CD4-positive, alpha-beta T cell treated with Interleukin-4 for 4 hours (primary cell): ENCODE results near the gene CNOT1.

Experiments
- DNase-seq: peaks from one replicate; pipeline ENCODE4 v3.0.0-alpha.2; 2020

The CNOT1 gene

GRCh38 chr16:58515871-58516767 lies 113.5 kb downstream of the CNOT1 start:
- peak; percentile 22 for DNase-seq

DNA sequence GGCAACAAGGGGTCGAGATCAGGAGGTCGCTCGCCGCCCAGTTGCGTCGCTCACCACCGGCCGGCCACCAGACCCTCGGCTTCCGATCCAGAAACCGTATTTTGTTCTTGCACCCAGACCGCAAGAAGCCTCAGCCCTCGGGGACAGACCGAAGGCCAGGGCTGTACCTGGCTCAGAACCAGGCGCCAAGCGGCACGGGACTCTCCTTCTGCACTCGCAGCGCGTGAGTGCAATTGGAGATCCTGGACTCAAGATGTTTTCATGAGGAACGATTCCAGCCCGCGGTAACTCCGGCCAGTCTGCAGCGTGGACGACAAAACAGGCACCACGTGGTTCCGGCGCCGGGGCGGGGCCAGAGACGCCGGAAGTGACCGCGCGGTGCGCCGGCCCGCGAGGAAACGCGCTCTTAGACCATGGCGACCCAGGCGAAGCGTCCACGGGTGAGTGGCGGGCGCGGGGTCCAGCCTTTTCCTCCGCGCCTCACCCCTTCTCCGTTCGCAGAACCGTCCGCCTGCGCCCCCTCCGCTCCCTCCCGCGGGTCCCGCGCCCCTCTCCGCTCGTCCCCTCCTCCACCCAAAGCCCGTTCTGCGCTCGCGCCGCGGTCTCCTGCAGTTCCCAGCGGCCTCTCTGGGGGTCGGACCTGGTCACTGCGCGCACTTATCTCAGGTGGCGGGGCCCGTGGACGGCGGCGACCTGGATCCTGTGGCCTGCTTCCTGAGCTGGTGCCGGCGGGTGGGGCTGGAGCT lies 114.3 kb downstream of the CNOT1 start, which contains the start of gene SETD6:
SETD6 (plus strand) TSS at position 393 of the 746 bp plus-strand sequence; CDS start at position 414, 21 bp downstream.
- DNase-seq, result peak; percentile 58

DNA sequence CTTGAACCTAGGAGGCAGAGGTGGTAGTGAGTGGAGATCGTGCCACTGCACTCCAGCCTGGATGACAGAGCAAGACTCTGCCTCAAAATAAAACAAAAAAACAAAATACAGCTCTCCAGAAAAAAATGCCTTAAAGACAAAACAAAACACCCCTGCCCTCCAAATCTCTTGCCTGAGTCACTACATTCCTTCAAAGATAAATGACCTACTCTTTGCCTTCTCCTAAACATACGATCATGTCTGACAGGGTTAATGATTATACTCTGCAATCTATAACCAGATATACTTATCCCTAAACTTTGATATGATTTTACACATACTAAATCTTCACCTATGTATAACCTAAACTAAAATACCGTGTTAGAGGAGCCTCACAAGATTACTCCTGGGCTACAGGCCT lies 115.8 kb downstream of the CNOT1 start:
- DNase-seq, result no peak

- peak; percentile 74 for DNase-seq
Observed at GRCh38 chr16:58511933-58512815, 117.5 kb downstream of the CNOT1 start.

- no peak for DNase-seq
Observed at GRCh38 chr16:58510776-58511628, 118.6 kb downstream of the CNOT1 start.

GRCh38 chr16:58510097-58510775 lies 119.4 kb downstream of the CNOT1 start:
- DNase-seq, result no peak

DNA sequence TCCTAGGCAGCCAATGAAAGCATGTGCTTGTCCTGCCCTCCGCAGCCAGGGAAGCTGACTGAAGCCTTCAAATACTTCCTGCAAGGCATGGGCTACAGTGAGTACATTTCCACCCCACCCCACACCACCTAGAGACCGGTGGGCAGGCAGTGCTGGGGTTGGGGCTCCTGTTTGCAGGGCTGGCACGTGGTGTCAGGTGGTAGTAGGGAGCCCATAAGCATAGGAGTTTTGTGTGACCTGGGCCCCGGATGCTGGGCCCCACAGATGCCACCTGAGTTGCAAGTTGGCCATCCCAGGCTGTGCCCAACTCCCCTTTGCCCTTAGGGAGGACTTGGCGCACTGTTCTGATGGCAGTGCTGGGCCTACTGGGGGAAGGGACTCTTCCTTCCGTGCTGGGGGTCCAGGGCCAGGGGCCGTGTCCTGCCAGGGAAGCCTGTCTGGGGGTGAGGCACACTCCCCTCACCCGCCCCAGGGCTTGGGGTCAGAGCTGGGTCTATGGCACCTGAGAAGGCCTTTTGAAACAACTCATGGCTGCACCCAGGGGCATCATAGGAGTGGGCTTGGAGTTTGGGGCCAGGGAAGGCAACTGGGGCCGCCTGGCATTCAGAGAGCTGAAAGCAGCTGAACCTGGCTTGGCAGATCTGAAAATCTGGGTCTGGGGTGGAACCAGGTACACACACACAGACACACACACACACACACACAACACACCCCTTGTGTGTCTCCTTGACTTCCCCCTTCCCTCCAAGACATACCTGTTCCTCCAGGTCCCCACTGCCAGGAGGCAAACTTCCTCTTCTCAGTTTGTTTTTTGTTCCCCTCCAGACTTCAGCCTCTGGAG lies 120.2 kb downstream of the CNOT1 start:
- DNase-seq, result no peak

DNA sequence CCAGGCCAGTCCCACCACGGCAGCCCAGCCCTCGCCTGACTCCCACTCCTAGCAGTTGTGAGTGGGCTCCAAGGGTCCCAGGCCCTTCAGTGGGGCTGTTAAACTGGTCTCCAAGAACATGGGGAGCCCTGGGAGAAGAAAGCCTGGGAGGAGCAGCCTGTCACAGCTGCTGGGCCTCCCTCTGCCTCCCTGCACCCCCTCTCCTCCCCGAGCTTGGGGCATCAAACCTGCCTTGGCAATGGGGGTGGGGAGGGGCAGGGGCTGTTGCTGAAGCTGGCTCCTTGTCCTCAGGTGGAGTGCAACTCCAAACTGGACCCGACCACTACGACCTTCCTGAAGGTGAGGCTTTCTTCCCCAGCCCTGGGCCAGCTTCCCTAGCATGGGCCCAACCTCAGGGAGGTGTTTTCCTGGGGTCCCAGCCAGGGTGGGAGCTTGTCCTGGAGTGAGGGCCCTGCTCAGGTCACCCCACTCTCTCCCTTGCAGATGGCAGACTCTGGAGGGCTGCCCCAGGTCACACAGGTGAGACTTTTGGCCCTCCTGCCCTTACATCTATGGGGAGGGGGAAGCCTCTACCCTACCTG lies 120.9 kb downstream of the CNOT1 start:
- DNase-seq, result no peak

GRCh38 chr16:58507963-58508670 lies 121.5 kb downstream of the CNOT1 start:
- no peak for DNase-seq

GRCh38 chr16:58507195-58507962 lies 122.2 kb downstream of the CNOT1 start:
- DNase-seq, result no peak

DNA sequence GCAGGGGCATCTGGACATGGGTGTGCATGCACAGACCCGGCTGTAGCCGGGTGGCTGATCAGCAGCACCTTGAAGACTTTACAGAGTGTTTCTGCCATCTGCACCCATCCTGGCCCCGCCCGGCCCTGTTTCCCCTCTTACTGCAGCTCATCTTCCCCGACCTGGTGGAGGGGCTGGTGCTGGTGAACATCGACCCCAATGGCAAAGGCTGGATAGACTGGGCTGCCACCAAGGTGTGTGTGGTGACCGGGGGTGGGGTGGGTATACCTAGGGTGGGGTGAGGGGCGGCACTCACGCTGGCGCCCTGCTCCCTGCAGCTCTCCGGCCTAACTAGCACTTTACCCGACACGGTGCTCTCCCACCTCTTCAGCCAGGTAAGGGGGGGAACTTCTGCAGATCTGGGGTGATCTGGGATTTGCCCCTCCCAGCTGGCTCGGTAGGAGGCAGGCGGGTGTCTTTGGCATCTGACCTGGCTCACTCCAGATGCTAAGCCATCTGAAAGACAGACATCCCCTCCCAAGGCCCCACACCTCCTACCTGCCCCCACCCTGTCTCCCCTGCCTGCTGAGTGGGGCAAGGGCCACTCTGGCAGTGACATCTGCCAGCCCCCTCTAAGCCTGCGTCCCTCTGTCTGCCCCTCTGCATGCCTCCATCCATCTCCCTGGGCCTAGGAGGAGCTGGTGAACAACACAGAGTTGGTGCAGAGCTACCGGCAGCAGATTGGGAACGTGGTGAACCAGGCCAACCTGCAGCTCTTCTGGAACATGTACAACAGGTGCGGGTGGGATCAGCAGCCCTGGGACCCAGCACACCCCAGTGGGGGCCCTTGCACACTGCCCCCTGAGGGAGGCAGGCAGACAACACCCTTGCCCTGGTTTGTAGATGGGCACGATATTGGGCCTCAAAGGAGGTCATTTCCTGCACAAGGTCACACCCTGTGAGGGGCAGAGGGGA lies 123.1 kb downstream of the CNOT1 start:
- no peak for DNase-seq

DNA sequence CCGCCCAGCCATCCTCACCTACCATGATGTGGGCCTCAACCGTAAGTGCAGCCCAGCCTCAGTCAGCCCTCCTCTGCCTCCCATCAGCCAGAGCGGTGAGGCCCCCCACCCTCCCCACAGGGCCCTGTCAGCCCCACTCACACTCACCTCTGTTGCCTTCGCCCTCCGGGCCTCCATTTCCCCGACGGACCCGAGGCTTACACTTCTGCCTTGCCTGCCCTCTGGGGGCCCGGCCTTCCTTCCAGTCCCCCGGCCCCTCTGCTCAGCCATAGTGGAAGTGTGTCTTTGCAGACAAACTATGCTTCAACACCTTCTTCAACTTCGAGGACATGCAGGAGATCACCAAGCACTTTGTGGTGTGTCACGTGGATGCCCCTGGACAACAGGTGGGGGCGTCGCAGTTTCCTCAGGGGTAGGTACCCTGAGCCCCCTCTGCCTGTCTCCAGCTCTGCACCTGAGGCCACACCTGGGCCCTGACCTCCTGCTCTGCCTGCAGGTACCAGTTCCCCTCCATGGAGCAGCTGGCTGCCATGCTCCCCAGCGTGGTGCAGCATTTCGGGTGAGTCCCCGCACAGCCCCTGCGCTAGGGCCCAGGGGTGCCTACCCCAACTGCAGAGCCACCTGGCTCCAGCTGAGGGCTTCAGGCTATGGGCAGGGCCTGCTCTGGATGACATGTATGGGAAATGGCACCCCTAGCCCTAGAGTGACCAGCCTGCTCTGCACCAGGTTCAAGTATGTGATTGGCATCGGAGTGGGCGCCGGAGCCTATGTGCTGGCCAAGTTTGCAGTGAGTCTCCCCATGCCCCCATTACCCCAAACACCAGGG lies 125.5 kb downstream of the CNOT1 start:
- DNase-seq, result no peak

DNA sequence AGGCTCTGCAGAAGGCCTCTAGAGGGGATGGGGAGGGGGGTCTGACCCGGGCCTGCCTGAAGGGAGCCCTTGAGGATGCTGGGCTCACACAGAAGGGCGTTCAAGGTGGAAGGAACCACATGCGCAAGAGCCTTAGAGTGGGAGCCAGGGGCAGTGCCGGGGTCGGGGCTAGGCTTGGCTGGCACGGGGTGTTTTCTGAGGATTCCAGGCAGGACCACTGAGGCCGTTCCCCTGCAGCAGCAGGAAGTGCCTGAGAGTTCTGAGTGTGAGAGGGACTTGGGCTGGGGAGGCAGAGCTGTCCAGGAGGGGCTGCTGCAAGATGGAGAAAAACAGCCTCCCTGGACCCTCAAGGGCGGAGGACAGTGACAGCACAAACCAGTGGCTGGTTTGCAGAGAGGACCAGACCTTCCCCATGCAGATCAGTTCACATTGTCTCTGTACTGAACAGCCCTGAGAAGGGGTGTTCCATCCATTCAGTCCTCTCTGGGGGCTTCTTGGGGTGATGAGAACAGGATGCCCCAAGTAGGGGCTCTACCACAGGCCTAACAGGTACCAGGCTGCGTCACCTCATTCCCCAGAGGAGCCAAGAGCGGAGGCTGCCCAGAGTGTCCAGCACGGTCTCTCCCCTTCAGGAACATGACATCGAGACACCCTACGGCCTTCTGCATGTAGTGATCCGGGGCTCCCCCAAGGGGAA lies 126.3 kb downstream of the CNOT1 start:
- no peak for DNase-seq

- DNase-seq, result no peak
Observed at GRCh38 chr16:58502217-58502921, 127.3 kb downstream of the CNOT1 start.
